Activated CD8-positive, alpha-beta memory T cell treated with anti-CD3 and anti-CD28 coated beads, Interleukin-2, amount 50 U/mL, for 24 hours (primary cell): ENCODE data around the gene BAIAP2L1.
"Not testable (repeated sequence)": the region's sequence is repeated elsewhere in the genome, so short reads cannot be mapped to it uniquely, and the experiment has no call there.

Experiments used
- DNase-seq: peaks from one replicate; pipeline ENCODE4 v3.0.0-alpha.2; 2020; ENCODE audit errors: extremely low read depth

The BAIAP2L1 gene

GRCh38 chr7:98400542-98401340 lies at the start of gene BAIAP2L1:
Gene BAIAP2L1 (minus strand): TSS chr7:98401090. CDS start chr7:98400852, 238 bp downstream.
- peak; percentile 29 for DNase-seq

- DNase-seq, result no peak
Measured at GRCh38 chr7:98448766-98449165, 47.9 kb upstream of the BAIAP2L1 start.

- DNase-seq, result not testable (repeated sequence)
Measured at GRCh38 chr7:98440992-98441391, 40.1 kb upstream of the BAIAP2L1 start.

- DNase-seq, result no peak
Measured at GRCh38 chr7:98439484-98439883, 38.6 kb upstream of the BAIAP2L1 start.

- DNase-seq, result no peak
Measured at GRCh38 chr7:98434087-98434486, 33.2 kb upstream of the BAIAP2L1 start.

GRCh38 chr7:98429799-98430198 lies 28.9 kb upstream of the BAIAP2L1 start:
- DNase-seq, result no peak

- DNase-seq, result no peak
Measured at GRCh38 chr7:98423043-98423442, 22.2 kb upstream of the BAIAP2L1 start.

- DNase-seq, result peak; percentile 8
Measured at GRCh38 chr7:98420966-98421612, 20.2 kb upstream of the BAIAP2L1 start.

- not testable (repeated sequence) for DNase-seq
Measured at GRCh38 chr7:98419988-98420387, 19.1 kb upstream of the BAIAP2L1 start.

GRCh38 chr7:98419316-98419691 lies 18.4 kb upstream of the BAIAP2L1 start:
- DNase-seq, result not testable (repeated sequence)

GRCh38 chr7:98418636-98419315 lies 17.9 kb upstream of the BAIAP2L1 start:
- no peak for DNase-seq

- no peak for DNase-seq
Measured at GRCh38 chr7:98418271-98418635, 17.4 kb upstream of the BAIAP2L1 start.

GRCh38 chr7:98417604-98418270 lies 16.8 kb upstream of the BAIAP2L1 start:
- DNase-seq, result not testable (repeated sequence)

- no peak for DNase-seq
Measured at GRCh38 chr7:98414205-98414900, 13.5 kb upstream of the BAIAP2L1 start.

GRCh38 chr7:98413655-98414054 lies 12.8 kb upstream of the BAIAP2L1 start:
- DNase-seq, result not testable (repeated sequence)

- no peak for DNase-seq
Measured at GRCh38 chr7:98409843-98410242, 9.0 kb upstream of the BAIAP2L1 start.

- DNase-seq, result not testable (repeated sequence)
Measured at GRCh38 chr7:98408146-98408545, 7.3 kb upstream of the BAIAP2L1 start.

- no peak for DNase-seq
Measured at GRCh38 chr7:98406827-98407226, 5.9 kb upstream of the BAIAP2L1 start.

GRCh38 chr7:98404840-98405239 lies 4.0 kb upstream of the BAIAP2L1 start:
- no peak for DNase-seq

GRCh38 chr7:98399890-98400541 lies 874 bp downstream of the BAIAP2L1 start:
- no peak for DNase-seq

- no peak for DNase-seq
Measured at GRCh38 chr7:98399462-98399861, 1.4 kb downstream of the BAIAP2L1 start.
